ENCODE measurements around the gene TPST1. TPM values are rescaled to one million over a fixed set of nuclear protein-coding genes. Genes with fewer than 3 reads are reported as not detected.
A peak's percentile ranks its signal among the peaks of the same experiment; 100 is the strongest.

TPST1 gene
- total and polyA plus RNA-seq, 9 of the 15 experiments (the other 6 are each of a cell fraction or from before 2014, with no cell fraction given), result 0.15 to 2.2 (median 0.53) TPM

- POLR2A ChIA-PET, result no interaction called here
- no peak; the same call in 1 of the 3 replicates for ATAC-seq
- WGBS (ENCODE audit: insufficient coverage, low coverage, missing lambda C conversion rate), result 7% methylated on average over 4 of the region's 4 CpGs
- TF ChIP-seq CEBPG (CRISPR knock-in tag; IDR thresholded peaks at IDR 0.05) (no peak), CEBPG (tag; conservative IDR thresholded peaks at IDR 0.05 in 1 of 2, IDR thresholded peaks at IDR 0.05 in 1 of 2) (no peak), KAT2B (IDR thresholded peaks at IDR 0.05; ENCODE audit: low read depth, low read length) (no peak)
- no peak for FAIRE-seq
- Histone ChIP-seq H4K20me1 (replicated peaks; ENCODE audit: control insufficient read depth, insufficient read depth, low read length) (0 out of 2 replicates have a peak, but pooled peaks cover 4% of the 10 kb centered on the region), H3K27me3 (ENCODE audit: control insufficient read depth in 2 of 2, insufficient read depth in 2 of 2, low read length in 2 of 2) (peaks cover 14 to 47% of the 10 kb centered on the region in 2 experiments; a peak in 3 of 5 replicates), H3K79me2 (ENCODE audit: control insufficient read depth, insufficient read depth, low read length) (no peaks in the 10 kb centered on the region), H3K4me1 (replicated peaks in 1 of 2; ENCODE audit: control insufficient read depth in 2 of 2, insufficient read depth in 2 of 2, low read length in 2 of 2) (no peaks in the 10 kb centered on the region), H3K9me1 (ENCODE audit: control insufficient read depth, insufficient read depth, low read length) (no peaks in the 10 kb centered on the region), H3K4me3 (no peak overlapping the region), H3K9ac (ENCODE audit: insufficient read depth in 1 of 2, low read depth in 2 of 2, low read length in 2 of 2) (no peak overlapping the region), H3K27ac (ENCODE audit: extremely low read depth, low read depth, low read length) (no peak overlapping the region), H3K9me3 (replicated peaks; ENCODE audit: control insufficient read depth, insufficient read depth, low read depth, low read length) (no peaks in the 10 kb centered on the region), H3K4me2 (ENCODE audit: insufficient read depth, low read length) (no peak overlapping the region), H2AFZ (ENCODE audit: low read depth, low read length) (no peak overlapping the region), H3K36me3 (ENCODE audit: control insufficient read depth, insufficient read depth, low read length) (no peaks in the 10 kb centered on the region)
- no TSS peak for BruUV-seq (replicated peaks)
- CTCF ChIA-PET (ENCODE audit: low intra/inter-chr PET ratio), result no interaction called here
- intact Hi-C loops (cut with micrococcal nuclease), result no loop called here
- DNase-seq (ENCODE audit: extremely low read depth in 1 of 4, low spot score in 3 of 4), result peak in 1 of 4 experiments; percentile 10
- in situ Hi-C loops (cut with MboI), result no loop called here
These were observed 6.2 kb upstream of the TPST1 start for GRCh38 chr7:66198956-66199355.

- H3K27me3 ChIP-seq (ENCODE audit: control insufficient read depth in 2 of 2, insufficient read depth in 2 of 2, low read length in 2 of 2), result peaks cover 27 to 56% of the 10 kb centered on the region in 2 experiments
- H3K9me3 ChIP-seq (replicated peaks; ENCODE audit: control insufficient read depth, insufficient read depth, low read depth, low read length), result no peaks in the 10 kb centered on the region
- no peaks in the 10 kb centered on the region for H3K9me1 ChIP-seq (ENCODE audit: control insufficient read depth, insufficient read depth, low read length)
- no TSS peak for BruUV-seq (replicated peaks)
- ChIA-PET CTCF (ENCODE audit: low intra/inter-chr PET ratio) (no interaction called here), POLR2A (interaction anchor here (0.6 to 0.7 kb wide), 2 partner anchors 74 to 160 kb away, joined by 3 to 4 read pairs; no protein-coding TSS in a partner anchor)
- FAIRE-seq (no peak), DNase-seq (ENCODE audit: extremely low read depth in 1 of 4, low spot score in 3 of 4) (no peak), ATAC-seq (no peak)
- H3K79me2 ChIP-seq (ENCODE audit: control insufficient read depth, insufficient read depth, low read length), result no peaks in the 10 kb centered on the region
- H3K27ac ChIP-seq (ENCODE audit: extremely low read depth, low read depth, low read length), result no peak overlapping the region
- no peak overlapping the region for H3K9ac ChIP-seq (ENCODE audit: insufficient read depth in 1 of 2, low read depth in 2 of 2, low read length in 2 of 2)
- in situ Hi-C loops (cut with MboI), result no loop called here
- 14% methylated on average over 8 of the region's 8 CpGs for WGBS (ENCODE audit: insufficient coverage, low coverage, missing lambda C conversion rate)
- H2AFZ ChIP-seq (ENCODE audit: low read depth, low read length), result no peak overlapping the region
- H3K4me1 ChIP-seq (replicated peaks in 1 of 2; ENCODE audit: control insufficient read depth in 2 of 2, insufficient read depth in 2 of 2, low read length in 2 of 2), result peaks cover 3 to 13% of the 10 kb centered on the region in 2 experiments; a peak in 3 of 5 replicates
- H4K20me1 ChIP-seq (replicated peaks; ENCODE audit: control insufficient read depth, insufficient read depth, low read length), result 0 out of 2 replicates have a peak, but pooled peaks cover 4% of the 10 kb centered on the region
- no peaks in the 10 kb centered on the region for H3K36me3 ChIP-seq (ENCODE audit: control insufficient read depth, insufficient read depth, low read length)
- intact Hi-C loops (cut with micrococcal nuclease), result loop anchor here (10.0 kb wide), 1 partner anchor 168 kb away; no protein-coding TSS in a partner anchor
- no peak overlapping the region for H3K4me2 ChIP-seq (ENCODE audit: insufficient read depth, low read length)
- no peak overlapping the region for H3K4me3 ChIP-seq
- no peak for TF ChIP-seq ZNF586 (CRISPR knock-in tag; conservative IDR thresholded peaks at IDR 0.05)
- no peak for TF ChIP-seq CHCHD3 (CRISPR knock-in tag; IDR thresholded peaks at IDR 0.05)
- TF ChIP-seq ZBTB26 (CRISPR knock-in tag; IDR thresholded peaks at IDR 0.05), result no peak
- no peak for TF ChIP-seq SAFB (IDR thresholded peaks at IDR 0.05; ENCODE audit: borderline replicate concordance, low read depth, low read length)
- no peak for TF ChIP-seq SMARCC2 (IDR thresholded peaks at IDR 0.05; ENCODE audit: low read depth)
- TF ChIP-seq ZBTB17 (CRISPR knock-in tag; IDR thresholded peaks at IDR 0.05), result no peak
- TF ChIP-seq CREB1 (IDR thresholded peaks at IDR 0.05), result no peak
- no peak for TF ChIP-seq CREB1 (CRISPR knock-in tag; IDR thresholded peaks at IDR 0.05)
- TF ChIP-seq MBD2 (IDR thresholded peaks at IDR 0.05; ENCODE audit: borderline replicate concordance, low read depth), result no peak
- no peak for TF ChIP-seq RBBP5 (IDR thresholded peaks at IDR 0.05; ENCODE audit: borderline replicate concordance, insufficient read depth, low read length, poor library complexity, severe bottlenecking)
- no peak for TF ChIP-seq PHB2 (IDR thresholded peaks at IDR 0.05; ENCODE audit: low read depth)
- TF ChIP-seq ZNF384 (IDR thresholded peaks at IDR 0.05; ENCODE audit: low read depth, low read length), result no peak
- no peak for TF ChIP-seq CBX2 (IDR thresholded peaks at IDR 0.05; ENCODE audit: insufficient read depth, low read length, poor library complexity, severe bottlenecking)
These were observed 2.7 kb upstream of the TPST1 start for GRCh38 chr7:66202441-66202840.

All from K562 (cell line).